ENCODE data around the gene IGFBP7. TPM values are rescaled to one million over a fixed set of nuclear protein-coding genes. Genes with fewer than 3 reads are reported as not detected.

Gene IGFBP7
- total and polyA plus RNA-seq, 10 of the 15 experiments (the other 5 are each of a cell fraction or from before 2014, with no cell fraction given) = 0.69 to 1.9 (median 1.4) TPM; not detected in 5

DNA sequence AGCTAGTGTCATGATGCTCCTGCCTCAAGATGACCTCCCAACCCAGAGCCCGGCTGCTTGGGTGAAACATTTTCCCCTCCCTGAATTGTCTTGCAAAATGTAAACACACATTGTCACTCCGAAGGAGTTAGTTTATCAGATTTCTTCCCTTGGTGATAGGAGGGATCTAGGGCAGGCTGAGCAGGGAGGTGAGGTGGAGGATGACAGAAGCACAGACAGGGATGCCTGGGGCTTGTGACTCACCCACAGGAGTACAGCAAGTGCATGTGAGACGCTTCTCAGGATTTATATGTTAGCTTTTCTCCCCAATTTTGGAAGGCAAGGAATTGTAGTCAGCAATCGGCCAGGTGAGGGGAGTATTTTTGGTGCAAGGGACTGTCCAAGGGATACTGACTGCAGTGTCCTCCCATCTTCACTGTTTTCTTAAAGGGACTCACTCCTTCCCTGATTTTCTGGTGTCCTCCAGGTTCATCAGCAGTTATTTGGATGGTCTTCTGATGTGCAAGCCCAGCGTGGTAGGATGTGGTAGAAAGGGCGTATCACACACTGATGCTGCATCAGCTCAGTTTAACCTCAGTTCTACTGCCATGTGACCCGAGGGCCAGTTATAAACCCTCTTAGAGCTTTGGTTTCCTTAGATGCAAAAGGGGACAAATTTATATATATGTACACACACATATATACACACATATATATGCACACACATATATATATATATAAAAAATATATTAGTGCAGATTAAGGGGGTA is 46.2 kb upstream of the IGFBP7 start:
- H3K4me3 ChIP-seq = no peak overlapping the region
- H3K4me2 ChIP-seq (ENCODE audit: control insufficient read depth, insufficient read depth) = no peak overlapping the region
- ChIA-PET POLR2A (interaction anchor here (0.6 kb wide), 1 partner anchor 16 kb away, joined by 4 read pairs; no protein-coding TSS in a partner anchor), RAD21 (ENCODE audit: unreplicated experiment) (no interaction called here), SMC1A (ENCODE audit: uncharacterized antibody, unreplicated experiment) (interaction anchor here (0.7 kb wide), 1 partner anchor 54 kb away, joined by 3 read pairs; no protein-coding TSS in a partner anchor), CTCF (no interaction called here)
- H2AFZ ChIP-seq (ENCODE audit: control insufficient read depth, low read depth, low read length) = no peak overlapping the region
- H3K4me1 ChIP-seq (ENCODE audit: control insufficient read depth, insufficient read depth, low read length) = no peaks in the 10 kb centered on the region
- FAIRE-seq (no peak), ATAC-seq (no peak), DNase-seq (ENCODE audit: low read depth, low spot score) (no peak)
- no TSS peak for BruUV-seq (replicated peaks)
- intact Hi-C loops (cut with micrococcal nuclease; ENCODE audit: unreplicated experiment) (no loop called here), in situ Hi-C loops (cut with MboI) (no loop called here)
- H3K27me3 ChIP-seq (replicated peaks in 1 of 2; ENCODE audit: control insufficient read depth in 2 of 2, insufficient read depth in 2 of 2, low read length in 1 of 2) = no peaks in the 10 kb centered on the region
- H3K27ac ChIP-seq (ENCODE audit: control insufficient read depth, insufficient read depth) = no peak overlapping the region
- no peaks in the 10 kb centered on the region for H4K20me1 ChIP-seq (ENCODE audit: control insufficient read depth, insufficient read depth)
- H3K79me2 ChIP-seq (ENCODE audit: control insufficient read depth, insufficient read depth, low read length) = no peaks in the 10 kb centered on the region
- no peak for TF ChIP-seq RAD21 (IDR thresholded peaks at IDR 0.05; ENCODE audit: insufficient read depth, low read depth, low read length)
- TF ChIP-seq MEF2A (IDR thresholded peaks at IDR 0.05; ENCODE audit: insufficient read depth, low read depth, low read length) = no peak
- TF ChIP-seq SREBF1 (IDR thresholded peaks at IDR 0.05; ENCODE audit: low read length) = no peak
- TF ChIP-seq ZBTB33 (IDR thresholded peaks at IDR 0.05) = no peak
- TF ChIP-seq YBX1 (IDR thresholded peaks at IDR 0.05) = no peak
- no peak for TF ChIP-seq ZNF384 (IDR thresholded peaks at IDR 0.05; ENCODE audit: borderline replicate concordance, low read depth, low read length)
- TF ChIP-seq, protein P1, sequence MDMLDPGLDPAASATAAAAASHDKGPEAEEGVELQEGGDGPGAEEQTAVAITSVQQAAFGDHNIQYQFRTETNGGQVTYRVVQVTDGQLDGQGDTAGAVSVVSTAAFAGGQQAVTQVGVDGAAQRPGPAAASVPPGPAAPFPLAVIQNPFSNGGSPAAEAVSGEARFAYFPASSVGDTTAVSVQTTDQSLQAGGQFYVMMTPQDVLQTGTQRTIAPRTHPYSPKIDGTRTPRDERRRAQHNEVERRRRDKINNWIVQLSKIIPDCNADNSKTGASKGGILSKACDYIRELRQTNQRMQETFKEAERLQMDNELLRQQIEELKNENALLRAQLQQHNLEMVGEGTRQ (IDR thresholded peaks at IDR 0.05; ENCODE audit: borderline replicate concordance, low read depth, low read length) = no peak
- TF ChIP-seq SIX5 (IDR thresholded peaks at IDR 0.05; ENCODE audit: low read depth, low read length, severe bottlenecking) = no peak
- no peak for TF ChIP-seq ZNF687 (IDR thresholded peaks at IDR 0.05)
- H3K9ac ChIP-seq (ENCODE audit: control insufficient read depth, insufficient read depth, low read length) = no peak overlapping the region
- WGBS (ENCODE audit: insufficient coverage, insufficient replicate concordance, low lambda C conversion rate, missing lambda C conversion rate) = 16% methylated on average over 7 of the region's 7 CpGs
- no peaks in the 10 kb centered on the region for H3K36me3 ChIP-seq (ENCODE audit: control insufficient read depth in 2 of 2, insufficient read depth in 2 of 2, low read length in 1 of 2)
- no peaks in the 10 kb centered on the region for H3K9me3 ChIP-seq (replicated peaks; ENCODE audit: control insufficient read depth, insufficient read depth, low read length)

All from GM12878 (cell line).